ENCODE data around the gene LAMA3. TPM values are rescaled to one million over a fixed set of nuclear protein-coding genes. Genes with fewer than 3 reads are reported as not detected.

Gene LAMA3
- total and polyA plus RNA-seq, 2 donors, result 10.4 to 32.3 TPM

DNA sequence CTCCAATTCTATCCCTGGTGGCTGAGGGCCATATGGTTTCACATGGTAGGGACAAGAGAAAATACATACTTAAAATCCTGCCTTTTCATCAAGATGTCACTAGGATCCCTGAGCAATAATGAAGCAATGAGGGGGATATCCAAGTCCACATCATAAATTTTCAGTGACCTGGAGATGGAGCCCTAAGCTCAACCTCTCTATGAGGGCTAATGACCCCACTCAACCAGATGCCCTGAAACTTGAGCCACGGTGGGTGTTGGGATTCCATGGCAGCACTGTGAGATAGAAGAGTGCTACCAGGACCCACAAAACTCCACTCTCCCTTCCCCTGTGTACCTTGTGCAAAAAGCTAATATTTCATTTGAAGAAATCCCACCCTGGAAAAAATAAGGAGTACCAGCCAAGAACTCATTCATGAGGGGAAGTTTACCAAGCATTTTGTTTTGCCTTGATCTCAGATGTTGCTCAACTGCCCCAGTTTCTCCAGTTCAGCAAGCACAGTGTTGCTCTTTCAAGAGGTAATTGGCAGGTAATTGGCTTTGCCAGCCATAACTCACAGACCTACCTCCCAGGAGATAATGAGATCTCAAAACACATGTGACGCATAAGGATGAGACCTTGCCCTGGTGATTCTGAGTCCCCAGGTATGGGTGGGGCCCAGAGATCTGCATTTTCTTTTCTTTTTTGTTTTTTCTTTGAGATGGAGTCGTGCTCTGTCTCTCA, 274.4 kb downstream of the LAMA3 start:
- H3K4me3 ChIP-seq (ENCODE audit: low read depth, low read length), result no peak overlapping the region
- WGBS, result 74% methylated on average over 3 of the region's 3 CpGs
- H3K36me3 ChIP-seq (ENCODE audit: insufficient read depth), result no peaks in the 10 kb centered on the region
- DNase-seq (ENCODE audit: extremely low spot score), result no peak
- no peaks in the 10 kb centered on the region for H3K4me1 ChIP-seq (ENCODE audit: insufficient read depth)
- H3K27ac ChIP-seq (ENCODE audit: low read depth), result no peak overlapping the region

GRCh38 chr18:23964282-23965238, 275.3 kb downstream of the LAMA3 start:
- no peaks in the 10 kb centered on the region for H3K36me3 ChIP-seq (ENCODE audit: insufficient read depth)
- DNase-seq (ENCODE audit: extremely low spot score), result no peak
- H3K27ac ChIP-seq (ENCODE audit: low read depth), result no peak overlapping the region
- no peaks in the 10 kb centered on the region for H3K4me1 ChIP-seq (ENCODE audit: insufficient read depth)
- 84% methylated on average over 11 of the region's 11 CpGs for WGBS
- H3K4me3 ChIP-seq (ENCODE audit: low read depth, low read length), result no peak overlapping the region

DNA sequence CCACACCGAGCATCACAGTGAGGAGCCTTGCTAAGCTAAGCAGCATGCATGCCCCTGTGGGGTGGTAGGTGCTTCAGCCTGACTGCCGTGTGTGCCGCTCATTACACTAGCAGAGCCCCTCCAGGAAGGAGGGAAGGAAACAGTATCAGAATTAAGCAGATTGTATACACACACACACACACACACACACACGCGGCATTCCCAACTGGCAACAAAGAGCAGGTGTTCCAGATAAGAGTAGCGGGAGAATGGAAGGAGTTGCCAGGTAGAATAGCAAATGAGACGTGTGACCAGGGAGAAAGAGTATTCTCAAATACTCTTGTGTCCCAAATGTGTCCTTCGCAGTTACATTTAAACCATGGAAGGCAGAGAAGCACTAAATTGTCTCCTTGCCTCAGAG, 277.7 kb downstream of the LAMA3 start:
- WGBS, result 89% methylated on average over 8 of the region's 8 CpGs
- H3K4me3 ChIP-seq (ENCODE audit: low read depth, low read length), result no peak overlapping the region
- no peaks in the 10 kb centered on the region for H3K36me3 ChIP-seq (ENCODE audit: insufficient read depth)
- H3K4me1 ChIP-seq (ENCODE audit: insufficient read depth), result no peaks in the 10 kb centered on the region
- no peak for DNase-seq (ENCODE audit: extremely low spot score)
- H3K27ac ChIP-seq (ENCODE audit: low read depth), result no peak overlapping the region

- 91% methylated on average over 9 of the region's 9 CpGs for WGBS
- H3K27ac ChIP-seq (ENCODE audit: low read depth), result no peak overlapping the region
- H3K4me3 ChIP-seq (ENCODE audit: low read depth, low read length), result no peak overlapping the region
- no peaks in the 10 kb centered on the region for H3K36me3 ChIP-seq (ENCODE audit: insufficient read depth)
- no peak for DNase-seq (ENCODE audit: extremely low spot score)
- no peaks in the 10 kb centered on the region for H3K4me1 ChIP-seq (ENCODE audit: insufficient read depth)
These were observed 278.3 kb downstream of the LAMA3 start for GRCh38 chr18:23967321-23968089.

GRCh38 chr18:23968638-23969604, 279.7 kb downstream of the LAMA3 start:
- 98% methylated on average over 4 of the region's 4 CpGs for WGBS
- H3K4me1 ChIP-seq (ENCODE audit: insufficient read depth), result no peaks in the 10 kb centered on the region
- no peak for DNase-seq (ENCODE audit: extremely low spot score)
- no peak overlapping the region for H3K4me3 ChIP-seq (ENCODE audit: low read depth, low read length)
- H3K36me3 ChIP-seq (ENCODE audit: insufficient read depth), result no peaks in the 10 kb centered on the region
- no peak overlapping the region for H3K27ac ChIP-seq (ENCODE audit: low read depth)

DNA sequence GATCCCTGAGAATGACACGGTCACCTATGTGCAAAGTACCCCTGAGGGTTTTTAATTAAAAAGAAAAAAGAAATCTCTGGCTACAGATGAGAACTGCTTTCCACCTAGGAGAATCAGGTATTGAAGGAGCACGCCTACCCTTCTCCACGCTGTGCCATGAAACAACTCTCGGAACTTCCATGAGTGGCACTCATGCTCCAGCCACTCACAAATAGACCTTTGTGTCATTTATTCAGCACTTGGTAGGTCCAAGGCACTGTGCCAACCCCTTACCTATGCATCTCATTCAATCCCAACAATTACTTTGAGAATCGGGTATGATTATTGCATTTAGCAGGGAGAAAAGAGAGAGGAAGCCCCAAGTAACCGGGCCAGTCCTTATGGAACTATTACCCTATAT, 280.4 kb downstream of the LAMA3 start:
- H3K4me1 ChIP-seq (ENCODE audit: insufficient read depth), result no peaks in the 10 kb centered on the region
- 95% methylated on average over 6 of the region's 6 CpGs for WGBS
- no peaks in the 10 kb centered on the region for H3K36me3 ChIP-seq (ENCODE audit: insufficient read depth)
- no peak for DNase-seq (ENCODE audit: extremely low spot score)
- no peak overlapping the region for H3K27ac ChIP-seq (ENCODE audit: low read depth)
- no peak overlapping the region for H3K4me3 ChIP-seq (ENCODE audit: low read depth, low read length)

GRCh38 chr18:23970161-23971096, 281.2 kb downstream of the LAMA3 start:
- H3K4me1 ChIP-seq (ENCODE audit: insufficient read depth), result no peaks in the 10 kb centered on the region
- H3K27ac ChIP-seq (ENCODE audit: low read depth), result peak overlapping the region; percentile 54
- no peaks in the 10 kb centered on the region for H3K36me3 ChIP-seq (ENCODE audit: insufficient read depth)
- H3K4me3 ChIP-seq (ENCODE audit: low read depth, low read length), result no peak overlapping the region
- no peak for DNase-seq (ENCODE audit: extremely low spot score)
- WGBS, result 81% methylated on average over 7 of the region's 7 CpGs

DNA sequence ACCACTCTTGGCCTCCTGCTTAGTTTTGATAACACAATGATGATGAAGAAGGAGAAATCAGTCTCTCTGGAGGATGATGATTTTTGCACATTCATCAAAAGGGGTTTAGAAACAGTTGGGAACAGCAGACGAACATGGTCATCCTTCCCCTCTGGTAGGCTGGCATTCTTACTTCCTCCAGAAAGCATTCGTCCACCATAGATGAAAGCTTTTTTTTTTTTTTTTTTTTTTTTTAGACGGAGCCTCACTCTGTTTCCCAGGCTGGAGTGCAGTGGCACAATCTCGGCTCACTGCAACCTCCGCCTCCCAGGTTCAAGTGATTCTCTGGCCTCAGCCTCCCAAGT, 281.8 kb downstream of the LAMA3 start:
- H3K4me3 ChIP-seq (ENCODE audit: low read depth, low read length), result no peak overlapping the region
- no peaks in the 10 kb centered on the region for H3K36me3 ChIP-seq (ENCODE audit: insufficient read depth)
- no peaks in the 10 kb centered on the region for H3K4me1 ChIP-seq (ENCODE audit: insufficient read depth)
- H3K27ac ChIP-seq (ENCODE audit: low read depth), result no peak overlapping the region
- 90% methylated on average over 5 of the region's 5 CpGs for WGBS
- no peak for DNase-seq (ENCODE audit: extremely low spot score)

- 71% methylated on average over 5 of the region's 5 CpGs for WGBS
- no peak for DNase-seq (ENCODE audit: extremely low spot score)
- H3K36me3 ChIP-seq (ENCODE audit: insufficient read depth), result no peaks in the 10 kb centered on the region
- no peak overlapping the region for H3K4me3 ChIP-seq (ENCODE audit: low read depth, low read length)
- H3K4me1 ChIP-seq (ENCODE audit: insufficient read depth), result no peaks in the 10 kb centered on the region
- H3K27ac ChIP-seq (ENCODE audit: low read depth), result no peak overlapping the region
These were observed 282.5 kb downstream of the LAMA3 start for GRCh38 chr18:23971666-23972230.

DNA sequence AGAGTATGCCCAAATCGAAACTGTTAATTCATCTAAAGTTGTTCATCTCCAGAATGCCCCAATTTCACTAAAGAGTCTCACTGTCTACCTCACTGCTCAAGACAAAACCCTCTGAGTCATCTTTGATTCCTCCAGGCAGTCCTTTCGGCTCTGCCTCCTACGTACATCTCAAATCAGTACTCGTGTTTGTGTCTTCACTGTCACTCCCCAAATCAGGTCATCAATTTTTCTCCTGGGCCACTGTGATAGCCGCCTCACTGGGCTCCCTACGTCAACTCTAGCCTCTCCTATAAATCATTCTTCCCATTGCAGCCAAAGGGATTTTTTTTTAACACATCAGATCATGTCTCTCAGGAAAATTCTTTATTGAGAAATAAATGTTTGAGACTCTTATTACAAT, 283.2 kb downstream of the LAMA3 start:
- DNase-seq (ENCODE audit: extremely low spot score), result no peak
- Histone ChIP-seq H3K4me3 (ENCODE audit: low read depth, low read length) (no peak overlapping the region), H3K36me3 (ENCODE audit: insufficient read depth) (no peaks in the 10 kb centered on the region), H3K4me1 (ENCODE audit: insufficient read depth) (no peaks in the 10 kb centered on the region), H3K27ac (ENCODE audit: low read depth) (no peak overlapping the region)
- WGBS, result 82% methylated on average over 6 of the region's 6 CpGs

DNA sequence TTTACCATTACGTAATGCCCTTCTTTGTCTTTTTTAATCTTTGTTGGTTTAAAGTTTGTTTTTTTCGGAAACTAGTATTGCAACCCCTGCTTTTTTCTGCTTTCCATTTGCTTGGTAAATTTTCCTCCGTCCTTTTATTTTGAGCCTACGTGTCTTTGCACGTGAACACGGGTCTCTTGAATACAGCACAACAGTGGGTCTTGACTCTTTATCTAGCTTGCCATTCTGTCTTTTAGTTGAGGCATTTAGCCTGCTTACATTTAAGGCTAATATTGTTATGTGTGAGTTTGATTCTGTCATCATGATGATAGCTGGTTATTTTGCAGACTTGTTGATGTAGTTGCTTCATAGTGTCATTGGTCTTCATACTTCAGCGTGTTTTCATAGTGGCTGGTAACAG, 287.9 kb downstream of the LAMA3 start:
- no peaks in the 10 kb centered on the region for H3K36me3 ChIP-seq (ENCODE audit: insufficient read depth)
- no peak overlapping the region for H3K4me3 ChIP-seq (ENCODE audit: low read depth, low read length)
- no peak overlapping the region for H3K27ac ChIP-seq (ENCODE audit: low read depth)
- DNase-seq (ENCODE audit: extremely low spot score), result no peak
- H3K4me1 ChIP-seq (ENCODE audit: insufficient read depth), result no peaks in the 10 kb centered on the region
- 96% methylated on average over 7 of the region's 7 CpGs for WGBS

All from urinary bladder (tissue), 4 donors.